ENCODE results near the gene GPR84. TPM values are rescaled to one million over a fixed set of nuclear protein-coding genes. Genes with fewer than 3 reads are reported as not detected.
"Not testable (repeated sequence)": the region's sequence is repeated elsewhere in the genome, so short reads cannot be mapped to it uniquely, and the experiment has no call there.

GPR84 gene
- total RNA-seq, 2 experiments from 2014 or later: 0.98 to 1.7 TPM

DNA sequence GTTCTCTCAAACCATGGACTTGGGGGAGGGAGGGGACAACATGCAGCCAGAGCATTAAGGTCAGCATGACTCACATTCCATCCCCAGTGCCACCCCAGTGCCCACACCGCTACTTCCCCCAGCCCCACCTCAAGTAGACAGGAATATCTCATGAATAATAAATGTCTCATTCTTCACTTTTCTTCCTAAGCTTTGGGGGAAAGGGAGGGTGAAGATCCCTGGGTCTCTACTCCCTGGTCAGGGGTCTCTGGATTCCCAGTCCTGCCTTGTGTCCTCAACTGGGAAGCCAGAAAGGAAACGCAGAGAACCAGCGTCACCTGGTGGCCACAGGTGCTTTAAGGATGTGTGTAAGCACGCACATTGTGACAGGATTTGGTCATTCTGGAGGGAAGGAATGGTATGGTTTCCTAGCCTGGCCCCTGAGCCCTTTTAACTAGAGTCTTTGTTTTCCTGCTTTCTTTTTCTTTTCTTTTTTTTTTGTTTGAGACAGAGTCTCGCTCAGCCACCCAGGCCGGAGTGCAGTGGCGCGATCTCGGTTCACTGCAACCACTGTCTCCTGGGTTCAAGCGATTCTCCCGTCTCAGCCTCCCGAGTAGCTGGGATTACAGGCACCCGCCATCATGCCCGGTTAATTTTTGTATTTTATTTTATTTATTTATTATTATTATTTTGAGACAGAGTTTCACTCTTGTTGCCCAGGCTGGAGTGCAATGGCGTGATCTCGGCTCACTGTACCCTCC lies 3.4 kb downstream of the GPR84 start:
- no peak for ATAC-seq
- peak; percentile 84 for DNase-seq
- intact Hi-C loops (cut with DNase I, micrococcal nuclease): loop anchor here in 1 of 2 experiments (1.0 kb wide), 2 partner anchors 25 to 67 kb away; no protein-coding TSS in a partner anchor
- ChIA-PET POLR2A (no interaction called here), CTCF (interaction anchor here (0.5 to 8.2 kb wide), 14 partner anchors 8 to 146 kb away, joined by 3 to 85 read pairs (median 6); partner anchors contain the start of gene COPZ1)
- Mint-ChIP-seq H3K9me3 (ENCODE audit: low read depth) (no peaks in the 10 kb centered on the region), H3K4me1 (peaks cover 26% of the 10 kb centered on the region), H3K27me3 (no peaks in the 10 kb centered on the region), H3K4me3 (peak overlapping the region; percentile 5), H3K36me3 (ENCODE audit: low read depth) (no peaks in the 10 kb centered on the region), H3K27ac (no peak overlapping the region)

DNA sequence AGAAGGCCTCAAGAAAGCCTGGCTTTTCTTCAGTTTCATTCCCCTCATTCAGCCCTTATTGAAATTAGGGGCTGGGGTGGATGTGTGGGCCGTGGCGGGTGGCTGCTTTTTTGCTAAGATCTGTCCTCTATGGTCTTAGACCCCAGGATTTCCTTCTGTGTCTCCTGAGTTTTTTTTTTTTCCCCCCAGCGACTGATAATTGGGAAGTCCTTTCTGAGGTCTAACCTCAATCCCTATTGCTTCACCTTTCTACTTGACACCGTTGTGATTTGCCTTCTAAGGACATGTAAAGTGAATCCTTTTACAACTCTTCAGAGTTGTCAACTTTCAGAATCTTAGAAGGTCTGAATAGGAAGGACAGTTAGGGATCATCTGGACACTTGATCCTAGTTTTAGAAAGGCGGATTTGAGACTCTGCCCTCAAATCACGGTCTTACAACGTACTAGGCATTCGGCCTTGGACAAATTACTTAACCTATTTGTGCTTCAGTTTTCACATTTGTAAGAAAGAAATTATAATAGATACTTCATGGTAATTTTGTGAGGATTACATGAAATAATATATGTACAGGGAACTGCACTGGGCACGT lies 4.4 kb downstream of the GPR84 start:
- H3K4me1 Mint-ChIP-seq: peaks cover 25% of the 10 kb centered on the region
- ATAC-seq (no peak), DNase-seq (no peak)
- no peaks in the 10 kb centered on the region for H3K36me3 Mint-ChIP-seq (ENCODE audit: low read depth)
- ChIA-PET POLR2A (interaction anchor here (1.0 to 2.8 kb wide), 6 partner anchors 35 to 79 kb away, joined by 3 to 44 read pairs (median 10); partner anchors contain the start of genes CBX5, COPZ1 and HNRNPA1), CTCF (interaction anchor here (0.5 to 8.2 kb wide), 20 partner anchors 7 to 145 kb away, joined by 3 to 85 read pairs (median 5); partner anchors contain the start of genes CBX5, COPZ1 and HNRNPA1)
- H3K4me3 Mint-ChIP-seq: no peak overlapping the region
- intact Hi-C loops (cut with DNase I, micrococcal nuclease): loop anchor here (1.0 to 2.0 kb wide), 10 partner anchors 24 to 145 kb away; partner anchors contain the start of genes CBX5 (in 2 of the 2), HNRNPA1 (in 2 of the 2), COPZ1 (in 1 of the 2) and NCKAP1L (in 1 of the 2)
- H3K27ac Mint-ChIP-seq: no peak overlapping the region
- no peaks in the 10 kb centered on the region for H3K27me3 Mint-ChIP-seq
- H3K9me3 Mint-ChIP-seq (ENCODE audit: low read depth): no peaks in the 10 kb centered on the region

DNA sequence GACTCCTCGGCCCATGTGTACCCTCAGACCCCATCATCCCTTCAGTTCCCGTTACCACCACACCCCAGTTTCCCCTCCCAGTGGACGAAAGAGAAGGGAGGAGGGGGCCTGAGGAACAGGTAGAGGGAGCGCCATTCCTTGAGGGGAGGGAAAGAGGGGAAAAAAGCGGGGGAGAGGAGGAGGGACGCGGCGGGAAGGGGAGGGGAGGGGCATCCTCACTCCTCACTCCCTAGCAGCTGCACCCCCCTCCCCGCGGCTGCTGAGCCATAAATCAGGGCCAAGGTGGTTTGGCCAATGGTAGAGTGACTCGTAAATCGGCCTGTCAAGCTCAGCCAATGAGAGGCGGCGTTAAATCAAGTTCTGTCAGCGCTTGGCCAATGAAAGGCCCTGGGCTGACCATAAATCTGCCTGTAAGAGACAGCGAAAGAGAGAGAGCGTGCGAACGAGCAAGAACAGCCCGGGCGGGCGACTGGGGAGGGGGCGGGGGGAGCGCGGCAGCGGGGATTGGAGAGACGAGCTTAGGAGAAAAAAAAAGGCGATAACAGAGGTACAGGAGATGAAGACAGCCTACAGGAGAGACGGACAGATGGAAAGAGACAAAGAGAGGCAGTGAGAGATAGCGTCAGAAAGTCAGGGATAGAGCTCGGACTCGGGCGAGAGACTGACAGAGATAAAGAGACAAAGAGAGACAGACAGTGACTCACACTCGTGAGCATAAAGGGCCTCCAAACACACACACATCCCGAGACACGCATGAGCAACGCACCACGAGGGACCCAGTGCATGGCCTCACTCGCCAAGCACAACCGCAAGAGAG lies 5.1 kb downstream of the GPR84 start:
- Mint-ChIP-seq H3K27me3 (no peaks in the 10 kb centered on the region), H3K4me3 (no peak overlapping the region), H3K27ac (no peak overlapping the region), H3K4me1 (peaks cover 18% of the 10 kb centered on the region), H3K36me3 (ENCODE audit: low read depth) (no peaks in the 10 kb centered on the region), H3K9me3 (ENCODE audit: low read depth) (no peaks in the 10 kb centered on the region)
- intact Hi-C loops (cut with DNase I, micrococcal nuclease): loop anchor here (1.0 to 2.0 kb wide), 8 partner anchors 26 to 144 kb away; partner anchors contain the start of genes CBX5 (in 2 of the 2), HNRNPA1 (in 2 of the 2), COPZ1 (in 1 of the 2) and NCKAP1L (in 1 of the 2)
- peak; percentile 96 for DNase-seq
- ChIA-PET CTCF (interaction anchor here (0.6 to 8.2 kb wide), 24 partner anchors 8 to 144 kb away, joined by 3 to 85 read pairs (median 4); partner anchors contain the start of genes CBX5, COPZ1 and HNRNPA1), POLR2A (interaction anchor here (0.6 to 2.8 kb wide), 12 partner anchors 8 to 1357 kb away, joined by 3 to 44 read pairs (median 4); partner anchors contain the start of genes BLOC1S1, CBX5, COPZ1 and HNRNPA1)
- ATAC-seq: peak; percentile 93

DNA sequence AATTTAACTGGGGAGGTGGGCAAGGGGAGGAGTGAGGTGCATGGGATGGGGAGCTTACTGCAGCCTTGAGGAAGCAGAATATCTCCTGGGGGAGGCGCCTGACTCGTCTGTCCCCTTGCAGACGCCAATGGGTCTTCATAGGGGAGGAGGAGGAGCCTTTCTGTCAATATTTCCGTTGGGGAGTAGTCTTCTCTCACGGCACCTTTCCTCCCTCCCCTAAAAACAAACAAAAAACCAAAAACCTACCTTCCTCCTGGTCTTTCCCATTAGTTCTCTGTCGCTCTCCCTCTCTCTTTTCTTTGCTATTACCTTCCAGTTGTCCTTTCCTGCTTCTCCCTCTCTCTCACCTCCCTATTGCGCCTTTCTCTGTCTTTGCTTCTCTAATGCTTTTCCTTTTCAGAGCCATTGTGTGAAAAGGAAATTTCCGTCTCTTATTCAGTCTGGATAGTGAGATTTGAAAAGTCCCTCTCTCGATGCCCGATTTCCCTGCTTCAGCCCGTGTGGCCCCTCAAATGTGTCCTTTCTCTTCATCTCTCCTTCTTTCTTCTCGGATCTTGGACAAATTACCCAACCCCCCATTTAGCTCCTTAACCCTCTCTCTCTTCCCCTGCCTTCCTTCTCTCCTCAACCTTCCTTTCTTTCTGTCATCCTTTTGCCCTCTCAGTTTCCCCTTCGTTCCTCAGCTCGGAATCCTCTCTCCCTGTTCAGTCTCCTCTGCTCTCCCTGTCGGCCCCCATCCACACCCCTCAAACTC lies 5.9 kb downstream of the GPR84 start:
- Mint-ChIP-seq H3K36me3 (ENCODE audit: low read depth) (no peaks in the 10 kb centered on the region), H3K4me1 (peaks cover 12% of the 10 kb centered on the region), H3K9me3 (ENCODE audit: low read depth) (no peaks in the 10 kb centered on the region), H3K27ac (no peak overlapping the region), H3K27me3 (no peaks in the 10 kb centered on the region), H3K4me3 (no peak overlapping the region)
- peak; percentile 63 for DNase-seq
- peak; percentile 20 for ATAC-seq
- ChIA-PET POLR2A (interaction anchor here (0.6 to 2.8 kb wide), 11 partner anchors 7 to 1357 kb away, joined by 3 to 44 read pairs (median 5); partner anchors contain the start of genes BLOC1S1, CBX5, COPZ1 and HNRNPA1), CTCF (interaction anchor here (0.6 to 8.2 kb wide), 22 partner anchors 7 to 143 kb away, joined by 3 to 85 read pairs (median 4); partner anchors contain the start of genes CBX5, COPZ1 and HNRNPA1)
- intact Hi-C loops (cut with DNase I, micrococcal nuclease): loop anchor here in 1 of 2 experiments (2.0 kb wide), 3 partner anchors 26 to 144 kb away; no protein-coding TSS in a partner anchor

DNA sequence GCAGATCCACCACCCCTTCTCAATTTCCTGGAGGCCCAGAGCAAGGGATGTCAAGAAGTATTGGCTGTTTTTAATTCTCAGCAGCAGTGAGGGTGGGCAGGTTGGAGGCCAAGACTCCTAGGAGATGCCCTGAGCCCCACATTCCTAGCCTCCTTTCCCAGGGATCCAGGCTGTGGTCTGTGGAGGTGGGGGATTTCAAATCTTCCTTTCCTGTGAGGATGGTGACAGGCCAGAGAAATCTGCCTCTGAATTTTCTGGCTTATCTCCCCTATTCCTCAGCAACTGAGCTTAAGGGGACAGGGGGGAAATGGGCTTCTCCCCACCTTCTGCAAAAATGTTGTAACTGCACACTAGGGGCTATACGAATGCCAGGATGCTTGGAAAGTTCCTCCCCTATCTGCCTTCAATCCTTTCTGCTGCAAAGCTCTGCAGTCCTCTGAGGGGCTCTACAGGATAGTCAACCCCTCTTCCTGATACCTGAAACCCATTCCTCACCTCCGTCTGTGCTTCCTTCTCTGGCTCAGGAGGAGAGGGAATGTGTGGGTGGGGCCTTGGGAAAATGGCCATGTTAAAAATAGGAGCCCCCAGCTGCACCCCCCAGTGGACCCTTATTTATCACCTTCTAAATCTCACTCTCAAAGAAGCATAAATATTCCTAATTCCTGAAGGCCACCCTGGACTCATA lies 6.6 kb downstream of the GPR84 start:
- ATAC-seq (no peak), DNase-seq (no peak)
- CTCF ChIA-PET: interaction anchor here (1.0 to 8.2 kb wide), 8 partner anchors 22 to 142 kb away, joined by 3 to 85 read pairs (median 12); partner anchors contain the start of gene COPZ1
- Mint-ChIP-seq H3K27me3 (no peaks in the 10 kb centered on the region), H3K4me3 (no peak overlapping the region), H3K27ac (no peak overlapping the region), H3K9me3 (ENCODE audit: low read depth) (no peaks in the 10 kb centered on the region), H3K36me3 (ENCODE audit: low read depth) (no peaks in the 10 kb centered on the region), H3K4me1 (peaks cover 15% of the 10 kb centered on the region)
- intact Hi-C loops (cut with DNase I, micrococcal nuclease): loop anchor here in 1 of 2 experiments (2.0 kb wide), 3 partner anchors 25 to 143 kb away; no protein-coding TSS in a partner anchor
- POLR2A ChIA-PET: interaction anchor here (2.3 to 2.8 kb wide), 2 partner anchors 71 to 77 kb away, joined by 17 to 44 read pairs; partner anchors contain the start of genes CBX5 and HNRNPA1

DNA sequence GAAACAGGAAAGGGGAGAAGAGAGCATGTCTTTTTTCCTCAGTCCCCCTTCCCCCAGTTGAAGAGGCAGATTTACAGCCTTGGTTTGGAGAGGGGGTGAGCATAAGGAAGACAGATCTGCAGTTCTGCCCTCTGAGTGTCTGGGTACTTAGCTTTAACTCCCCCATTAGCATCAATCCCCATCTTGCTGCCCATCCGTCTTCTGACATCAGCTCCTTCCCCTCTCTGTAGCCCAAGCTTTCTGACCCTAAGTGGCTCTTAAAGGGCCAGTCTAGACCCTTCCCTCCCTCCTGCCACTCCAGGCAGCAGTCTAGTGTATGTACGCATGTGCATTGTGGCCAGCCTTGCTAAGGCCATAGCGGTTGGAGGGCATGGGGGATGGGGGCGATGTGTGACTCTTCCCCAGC lies 7.3 kb downstream of the GPR84 start:
- CTCF ChIA-PET: interaction anchor here (0.9 to 8.2 kb wide), 7 partner anchors 12 to 141 kb away, joined by 3 to 85 read pairs (median 6); partner anchors contain the start of gene COPZ1
- Mint-ChIP-seq H3K4me3 (no peak overlapping the region), H3K4me1 (peaks cover 22% of the 10 kb centered on the region), H3K36me3 (ENCODE audit: low read depth) (peaks cover 6% of the 10 kb centered on the region), H3K27me3 (no peaks in the 10 kb centered on the region), H3K9me3 (ENCODE audit: low read depth) (no peaks in the 10 kb centered on the region), H3K27ac (peak overlapping the region; percentile 43)
- POLR2A ChIA-PET: interaction anchor here (2.8 kb wide), 1 partner anchor 76 kb away, joined by 44 read pairs; the partner anchor contains the start of genes CBX5 and HNRNPA1
- ATAC-seq (no peak), DNase-seq (no peak)
- intact Hi-C loops (cut with DNase I, micrococcal nuclease): no loop called here

DNA sequence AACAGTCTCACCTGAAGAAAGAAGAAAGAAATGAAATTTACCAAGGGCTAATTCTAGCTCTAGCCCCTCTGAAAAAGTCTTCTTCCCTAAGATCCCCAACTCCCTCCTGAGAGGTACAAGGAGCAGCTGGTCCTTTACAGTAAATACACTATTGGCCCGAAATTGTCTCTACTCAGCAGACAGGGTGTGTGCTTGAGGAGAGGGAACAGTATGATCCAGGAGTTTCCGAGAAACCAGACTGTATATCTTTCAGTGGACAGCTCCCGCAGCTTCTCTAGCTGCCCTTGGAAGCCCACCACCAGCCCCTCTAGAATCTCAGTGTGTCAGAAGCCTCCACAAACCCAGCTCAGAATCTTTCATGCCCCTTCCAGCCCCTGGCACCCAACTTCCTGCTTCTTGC lies 8.1 kb downstream of the GPR84 start:
- H3K4me3 Mint-ChIP-seq: no peak overlapping the region
- ChIA-PET POLR2A (no interaction called here), CTCF (interaction anchor here (0.9 to 8.2 kb wide), 6 partner anchors 12 to 140 kb away, joined by 3 to 85 read pairs (median 6); partner anchors contain the start of gene COPZ1)
- no peak overlapping the region for H3K27ac Mint-ChIP-seq
- ATAC-seq (no peak), DNase-seq (no peak)
- H3K27me3 Mint-ChIP-seq: no peaks in the 10 kb centered on the region
- H3K4me1 Mint-ChIP-seq: peaks cover 29% of the 10 kb centered on the region
- peaks cover 13% of the 10 kb centered on the region for H3K36me3 Mint-ChIP-seq (ENCODE audit: low read depth)
- intact Hi-C loops (cut with DNase I, micrococcal nuclease): no loop called here
- H3K9me3 Mint-ChIP-seq (ENCODE audit: low read depth): no peaks in the 10 kb centered on the region

DNA sequence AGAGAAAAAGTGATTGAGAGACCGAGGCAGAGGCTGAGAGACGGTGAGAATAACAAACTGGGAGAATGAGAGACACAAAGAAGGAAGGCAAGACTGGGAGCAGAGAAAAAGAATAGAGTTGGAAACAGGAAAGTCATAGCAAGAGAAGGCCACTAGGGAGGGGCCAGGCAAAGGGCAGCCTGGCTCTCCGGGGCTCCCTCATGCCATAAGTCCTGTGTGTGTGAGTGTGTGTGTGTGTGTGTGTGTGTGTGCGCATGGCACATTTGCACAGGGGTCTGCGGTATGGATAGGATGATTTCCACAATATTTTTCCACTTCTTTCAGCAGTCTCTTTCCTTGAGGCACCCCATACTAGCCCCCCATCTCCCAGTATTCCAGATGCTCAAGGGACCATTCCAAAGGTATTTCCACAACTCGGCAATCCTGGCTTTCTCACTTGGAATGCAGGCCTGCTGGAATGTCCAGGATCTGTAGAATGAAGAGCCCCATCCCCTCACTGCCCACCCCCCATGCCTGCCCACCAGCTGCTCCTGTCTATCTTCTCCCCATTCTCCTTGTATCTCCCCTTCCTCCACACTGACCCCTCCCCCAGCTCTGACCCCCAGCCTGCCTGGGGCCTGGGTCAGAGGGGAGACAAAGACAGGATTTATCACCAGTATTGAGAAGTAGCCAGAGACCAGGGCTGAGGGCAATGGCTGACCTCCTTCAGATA lies 9.0 kb downstream of the GPR84 start:
- DNase-seq: no peak
- Mint-ChIP-seq H3K27ac (no peak overlapping the region), H3K9me3 (ENCODE audit: low read depth) (no peaks in the 10 kb centered on the region), H3K4me1 (peaks cover 22% of the 10 kb centered on the region), H3K36me3 (ENCODE audit: low read depth) (peaks cover 19% of the 10 kb centered on the region), H3K27me3 (no peaks in the 10 kb centered on the region), H3K4me3 (no peak overlapping the region)
- CTCF ChIA-PET: interaction anchor here (1.7 to 8.2 kb wide), 3 partner anchors 13 to 30 kb away, joined by 5 to 85 read pairs (median 6); partner anchors contain the start of gene COPZ1
- POLR2A ChIA-PET: no interaction called here
- intact Hi-C loops (cut with DNase I, micrococcal nuclease): no loop called here
- no peak for ATAC-seq

DNA sequence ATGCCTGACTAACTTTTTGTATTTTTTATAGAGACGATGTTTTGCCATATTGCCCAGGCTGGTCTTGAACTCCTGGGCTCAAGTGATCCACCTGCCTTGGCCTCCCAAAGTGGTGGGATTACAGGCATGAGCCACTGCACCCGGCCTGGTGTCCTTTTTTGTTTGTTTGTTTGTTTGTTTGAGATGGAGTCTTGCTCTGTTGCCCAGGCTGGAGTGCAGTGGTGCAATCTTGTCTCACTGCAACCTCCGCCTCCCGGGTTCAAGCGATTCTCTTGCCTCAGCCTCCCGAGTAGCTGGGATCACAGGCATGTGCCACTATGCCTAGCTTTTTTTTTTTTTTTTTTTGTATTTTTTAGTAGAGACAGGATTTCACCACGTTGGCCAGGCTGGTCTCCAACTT lies 10.0 kb downstream of the GPR84 start:
- peaks cover 22% of the 10 kb centered on the region for H3K4me1 Mint-ChIP-seq
- peaks cover 21% of the 10 kb centered on the region for H3K36me3 Mint-ChIP-seq (ENCODE audit: low read depth)
- ATAC-seq; H3K9me3 Mint-ChIP-seq (ENCODE audit: low read depth); DNase-seq; intact Hi-C loops (cut with DNase I, micrococcal nuclease); H3K4me3 Mint-ChIP-seq; H3K27me3 Mint-ChIP-seq; H3K27ac Mint-ChIP-seq: not testable (repeated sequence)
- CTCF ChIA-PET: interaction anchor here (0.8 kb wide), 1 partner anchor 18 kb away, joined by 4 read pairs; no protein-coding TSS in a partner anchor
- POLR2A ChIA-PET: interaction anchor here (0.6 kb wide), 2 partner anchors 48 to 112 kb away, joined by 3 to 5 read pairs; no protein-coding TSS in a partner anchor
